GM12878 (cell line): ENCODE data around the gene VTI1A. TPM values are rescaled to one million over a fixed set of nuclear protein-coding genes. Genes with fewer than 3 reads are reported as not detected.

Experiments used
- ATAC-seq: fragments of 200-7000 bp; cut with Tn5 transposase; 3 replicates; pipeline ENCODE4 v1.9.1; 2020; ENCODE audit warnings: mild to moderate bottlenecking, moderate library complexity
- BruUV-seq: library from RNA; stranded (reverse); fragments of 400-500 nt; replicated peaks from 2 replicates; lab custom pipeline; 2021; lab: Mats Ljungman, UMichigan
- CTCF ChIA-PET: fragments of 300-600 bp; sonication (Branson Sonifier 250); formaldehyde crosslinking; extraction: SDS; loops from one replicate; lab custom pipeline; 2021; ENCODE audit warnings: inconsistent platforms; lab: Yijun Ruan, JAX
- POLR2A ChIA-PET: fragments of 350-600 bp; formaldehyde crosslinking; extraction: SDS; loops from one replicate; lab custom pipeline; 2021; ENCODE audit warnings: inconsistent platforms; lab: Charles Lee
- RAD21 ChIA-PET: fragments of 300-600 bp; sonication (Branson Sonifier 250); formaldehyde crosslinking; loops from one replicate; lab custom pipeline; 2023; ENCODE audit warnings: antibody characterized with exemption; ENCODE audit not compliant: unreplicated experiment; lab: Charles Lee
- SMC1A ChIA-PET: fragments of 300-600 bp; sonication (Branson Sonifier 250); formaldehyde crosslinking; loops from one replicate; lab custom pipeline; 2023; ENCODE audit not compliant: unreplicated experiment, uncharacterized antibody; lab: Charles Lee
- DNase-seq: peaks from one replicate; pipeline ENCODE4 v3.0.0-alpha.2; 2011; ENCODE audit warnings: low read depth, low spot score
- FAIRE-seq: peaks from 3 replicates; lab custom pipeline; 2011; peaks lifted over from hg19 to GRCh38; lab: Jason Lieb, UNC
- H2AFZ ChIP-seq: 2 replicates; pipeline ENCODE4 v1.6.0; 2011; ENCODE audit warnings: low read depth, low read length, control low read depth; ENCODE audit not compliant: control insufficient read depth
- H3K27ac ChIP-seq: 2 replicates; pipeline ENCODE4 v1.5.1; 2011; ENCODE audit warnings: control low read depth; ENCODE audit not compliant: control insufficient read depth, insufficient read depth
- H3K27me3 ChIP-seq, 2 experiments: replicated peaks in 1 of 2; 2 replicates each; pipeline versions ENCODE4 v1.6.0 to v1.6.1; 2011; ENCODE audit warnings: low read length in 1 of 2; ENCODE audit not compliant: control insufficient read depth in 2 of 2, insufficient read depth in 2 of 2
- H3K36me3 ChIP-seq, 2 experiments: 2 replicates each; pipeline ENCODE4 v1.5.1; 2011; ENCODE audit warnings: low read length in 1 of 2; ENCODE audit not compliant: control insufficient read depth in 2 of 2, insufficient read depth in 2 of 2
- H3K4me1 ChIP-seq: 2 replicates; pipeline ENCODE4 v1.6.1; 2011; ENCODE audit warnings: mild to moderate bottlenecking, low read length, moderate library complexity, mixed read lengths; ENCODE audit not compliant: control insufficient read depth, insufficient read depth
- H3K4me2 ChIP-seq: 2 replicates; pipeline ENCODE4 v1.6.0; 2011; ENCODE audit warnings: control low read depth; ENCODE audit not compliant: control insufficient read depth, insufficient read depth
- H3K4me3 ChIP-seq: fragments of 200-600 bp; sonication (generic); 2 replicates; pipeline ENCODE4 v1.5.1; 2016
- H3K79me2 ChIP-seq: 2 replicates; pipeline ENCODE4 v1.6.0; 2011; ENCODE audit warnings: low read length; ENCODE audit not compliant: control insufficient read depth, insufficient read depth
- H3K9ac ChIP-seq: 2 replicates; pipeline ENCODE4 v1.8.0; 2011; ENCODE audit warnings: low read length, control low read depth, mixed read lengths; ENCODE audit not compliant: control insufficient read depth, insufficient read depth
- H3K9me3 ChIP-seq: replicated peaks from 3 replicates; pipeline ENCODE4 v1.5.1; 2011; ENCODE audit warnings: mild to moderate bottlenecking, low read length; ENCODE audit not compliant: control insufficient read depth, insufficient read depth
- H4K20me1 ChIP-seq: 2 replicates; pipeline ENCODE4 v1.6.0; 2011; ENCODE audit not compliant: control insufficient read depth, insufficient read depth
- ASH2L ChIP-seq: fragments of 300-600, 200-600 bp; sonication (generic); IDR thresholded peaks from 2 replicates; pipeline ENCODE4 v1.6.1; 2017; ENCODE audit warnings: low read depth, mild to moderate bottlenecking, borderline replicate concordance
- CREM ChIP-seq: IDR thresholded peaks from 2 replicates; pipeline ENCODE4 v1.6.1; 2014; ENCODE audit warnings: antibody characterized with exemption, low read depth
- ETV6 ChIP-seq, 2 experiments: fragments of 450-650 bp in 1 of 2; IDR thresholded peaks in 1 of 2; conservative IDR thresholded peaks in 1 of 2; 2 replicates each; pipeline ENCODE4 v1.6.1; 2014; ENCODE audit warnings: antibody characterized with exemption in 1 of 2, borderline replicate concordance in 1 of 2, low read depth in 1 of 2, mild to moderate bottlenecking in 1 of 2, moderate library complexity in 1 of 2
- HDAC2 ChIP-seq: fragments of 200-600 bp; sonication (generic); IDR thresholded peaks from 2 replicates; pipeline ENCODE4 v1.6.1; 2017
- IKZF1 ChIP-seq: fragments of 450-650 bp; conservative IDR thresholded peaks from 2 replicates; pipeline ENCODE4 v1.6.1; 2017; ENCODE audit warnings: antibody characterized with exemption, mild to moderate bottlenecking
- IRF3 ChIP-seq: fragments of 450-650 bp; IDR thresholded peaks from 2 replicates; pipeline ENCODE4 v1.6.1; 2014; ENCODE audit warnings: mild to moderate bottlenecking
- KAT2A ChIP-seq: conservative IDR thresholded peaks from 2 replicates; pipeline ENCODE4 v1.6.1; 2011; ENCODE audit warnings: low read depth, low read length; ENCODE audit not compliant: control insufficient read depth
- MTA3 ChIP-seq: IDR thresholded peaks from 2 replicates; pipeline ENCODE4 v1.6.1; 2012; ENCODE audit warnings: low read length, inconsistent platforms, borderline replicate concordance
- NR2C2 ChIP-seq: IDR thresholded peaks from 2 replicates; pipeline ENCODE4 v1.6.1; 2011; ENCODE audit warnings: borderline replicate concordance, low read depth; ENCODE audit not compliant: control insufficient read depth, insufficient read length
- POLR2AphosphoS5 ChIP-seq: IDR thresholded peaks from 2 replicates; pipeline ENCODE4 v1.6.1; 2011; ENCODE audit warnings: mild to moderate bottlenecking, low read length, inconsistent platforms
- SMARCA5 ChIP-seq: fragments of 450-650 bp; IDR thresholded peaks from 2 replicates; pipeline ENCODE4 v1.6.1; 2017; ENCODE audit warnings: mild to moderate bottlenecking
- SRF ChIP-seq, 2 experiments: IDR thresholded peaks; 2 replicates each; pipeline ENCODE4 v1.6.1; 2011; ENCODE audit warnings: low read depth in 2 of 2, low read length in 2 of 2, mild to moderate bottlenecking in 1 of 2, moderate library complexity in 1 of 2
- STAT1 ChIP-seq: fragments of 450-650 bp; conservative IDR thresholded peaks from 2 replicates; pipeline ENCODE4 v1.6.1; 2014; ENCODE audit warnings: antibody characterized with exemption, mild to moderate bottlenecking
- TAF1 ChIP-seq: IDR thresholded peaks from 2 replicates; pipeline ENCODE4 v1.6.1; 2011; ENCODE audit warnings: mild to moderate bottlenecking, low read depth, low read length, borderline replicate concordance
- ZNF217 ChIP-seq: fragments of 450-650 bp; IDR thresholded peaks from 2 replicates; pipeline ENCODE4 v1.6.1; 2017; ENCODE audit warnings: antibody characterized with exemption, mild to moderate bottlenecking
- ZNF24 ChIP-seq: fragments of 450-650 bp; IDR thresholded peaks from 2 replicates; pipeline ENCODE4 v1.6.1; 2017; ENCODE audit warnings: antibody characterized with exemption, mild to moderate bottlenecking
- ZNF274 ChIP-seq: IDR thresholded peaks from one replicate; pipeline ENCODE4 v1.8.0; 2011; ENCODE audit not compliant: insufficient read length, insufficient read depth
- WGBS: methylation state at CpG from one replicate; pipeline ENCODE4 v1.1.6; 2016; ENCODE audit warnings: low lambda C conversion rate; ENCODE audit not compliant: insufficient replicate concordance, insufficient coverage; ENCODE audit errors: missing lambda C conversion rate; 5-methylcytosine and 5-hydroxymethylcytosine counted together
- in situ Hi-C: fragments of 300-500 bp; cut with MboI; formaldehyde crosslinking; loops from 9 replicates; pipeline ENCODE4 v1.14.3; 2018; ENCODE audit warnings: mixed read lengths
- intact Hi-C: fragments of 100-400 bp; cut with micrococcal nuclease; formaldehyde crosslinking; loops from one replicate; pipeline ENCODE4 v1.14.2; 2022; ENCODE audit not compliant: unreplicated experiment
- polyA plus RNA-seq, 11 experiments: library from polyadenylated mRNA; depleted of rRNA in 4 of 11; unstranded in 6 of 11; stranded (reverse) in 5 of 11; fragments of >200 nt; fragmentation: Nextera tagmentation in 4 of 11; fragmentation: Illumina TruSeq in 1 of 11; extraction: Ambion mirVana in 4 of 11; extraction: Trizol in 1 of 11; gene quantifications; 1 replicate in 1 of 11; 2 replicates in 10 of 11; pipeline versions ENCODE4 v1.2.1 to v1.2.3, GENCODE V29; 2011 to 2016; ENCODE audit warnings: inconsistent platforms in 2 of 11, missing spikeins in 2 of 11, low read depth in 1 of 11
- total RNA-seq, 4 experiments: library from RNA; depleted of rRNA in 3 of 4; stranded (reverse); fragments of >200 nt in 3 of 4; fragmentation: Illumina TruSeq in 1 of 4; extraction: Trizol in 1 of 4; gene quantifications; 2 replicates each; pipeline versions ENCODE4 v1.2.1 to v1.2.3, GENCODE V29; 2013 to 2021
- TF ChIP-seq, protein P1 (sequence below): IDR thresholded peaks from 2 replicates; pipeline ENCODE4 v1.6.1; 2012; ENCODE audit warnings: low read depth, low read length, improper control_type of control experiment

Gene VTI1A
- total and polyA plus RNA-seq, 10 of the 15 experiments (the other 5 are each of a cell fraction or from before 2014, with no cell fraction given): 12.4 to 43.2 (median 27.5) TPM

DNA sequence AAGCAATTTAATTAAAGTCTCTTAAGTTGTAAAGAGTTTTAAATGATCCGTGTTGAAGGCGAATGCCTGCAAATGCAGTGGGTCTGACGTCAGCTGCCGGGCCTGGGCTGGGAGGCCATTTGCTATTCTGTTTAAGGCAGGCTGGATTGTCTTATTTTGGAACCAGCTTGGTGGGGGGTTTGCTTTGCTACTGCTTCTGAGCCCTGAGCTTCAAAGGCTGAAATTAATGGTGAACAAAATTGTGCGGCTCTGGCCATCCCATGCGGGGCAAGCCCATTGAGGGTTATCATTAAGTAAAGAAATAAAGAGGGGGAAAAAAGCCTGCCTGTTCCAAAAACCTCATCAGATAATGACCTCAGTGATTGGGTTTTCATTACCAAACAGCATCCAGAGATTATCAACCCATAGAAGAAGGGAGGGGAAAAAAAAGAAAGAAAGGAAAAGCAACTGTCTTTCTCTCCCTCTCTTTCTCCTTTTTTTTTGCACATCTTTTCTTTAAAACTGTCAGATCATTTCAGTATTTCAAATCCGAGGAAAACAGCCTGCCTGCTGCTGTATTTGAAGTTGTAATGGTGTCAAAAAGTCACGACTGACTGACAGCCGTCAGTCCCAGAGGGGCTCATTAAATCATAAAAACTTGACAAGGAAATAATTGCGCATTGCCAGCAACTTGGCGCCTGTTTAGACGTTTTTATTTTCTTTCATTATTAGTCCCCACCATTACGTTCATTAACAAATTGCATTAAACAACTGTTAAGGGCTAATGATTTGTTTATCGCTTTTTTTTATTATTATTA lies 371.2 kb downstream of the VTI1A start:
- in situ Hi-C loops (no loop called here), intact Hi-C loops (no loop called here)
- no peak overlapping the region for H3K9ac ChIP-seq
- ChIA-PET SMC1A (no interaction called here), POLR2A (no interaction called here), RAD21 (no interaction called here), CTCF (interaction anchor here (0.7 kb wide), 1 partner anchor 330 kb away, joined by 3 read pairs; no protein-coding TSS in a partner anchor)
- H2AFZ ChIP-seq: no peak overlapping the region
- 95% methylated on average over 14 of the region's 14 CpGs for WGBS
- H3K4me3 ChIP-seq: no peak overlapping the region
- no peaks in the 10 kb centered on the region for H3K27me3 ChIP-seq
- no peaks in the 10 kb centered on the region for H3K36me3 ChIP-seq
- BruUV-seq: TSS peak; percentile 31
- ATAC-seq (no peak), DNase-seq (no peak), FAIRE-seq (no peak)
- H3K79me2 ChIP-seq: no peaks in the 10 kb centered on the region
- no peak for TF ChIP-seq MTA3
- TF ChIP-seq STAT1: no peak
- TF ChIP-seq ASH2L: no peak
- no peak for TF ChIP-seq SMARCA5
- no peak for TF ChIP-seq NR2C2
- TF ChIP-seq IKZF1: no peak
- TF ChIP-seq ZNF217: no peak
- no peak for TF ChIP-seq HDAC2
- TF ChIP-seq ZNF24: no peak
- TF ChIP-seq ZNF274: no peak
- TF ChIP-seq CREM: no peak
- TF ChIP-seq SRF (IDR thresholded peaks at IDR 0.05; ENCODE audit: low read depth in 2 of 2, low read length in 2 of 2): no peak
- TF ChIP-seq, protein P1, sequence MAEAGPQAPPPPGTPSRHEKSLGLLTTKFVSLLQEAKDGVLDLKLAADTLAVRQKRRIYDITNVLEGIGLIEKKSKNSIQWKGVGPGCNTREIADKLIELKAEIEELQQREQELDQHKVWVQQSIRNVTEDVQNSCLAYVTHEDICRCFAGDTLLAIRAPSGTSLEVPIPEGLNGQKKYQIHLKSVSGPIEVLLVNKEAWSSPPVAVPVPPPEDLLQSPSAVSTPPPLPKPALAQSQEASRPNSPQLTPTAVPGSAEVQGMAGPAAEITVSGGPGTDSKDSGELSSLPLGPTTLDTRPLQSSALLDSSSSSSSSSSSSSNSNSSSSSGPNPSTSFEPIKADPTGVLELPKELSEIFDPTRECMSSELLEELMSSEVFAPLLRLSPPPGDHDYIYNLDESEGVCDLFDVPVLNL: no peak
- TF ChIP-seq POLR2AphosphoS5: no peak
- no peak for TF ChIP-seq TAF1
- no peak for TF ChIP-seq KAT2A
- no peak for TF ChIP-seq IRF3
- no peak for TF ChIP-seq ETV6 (conservative IDR thresholded peaks at IDR 0.05 in 1 of 2, IDR thresholded peaks at IDR 0.05 in 1 of 2; ENCODE audit: borderline replicate concordance in 1 of 2, low read depth in 1 of 2)
- H3K9me3 ChIP-seq: no peaks in the 10 kb centered on the region
- H3K4me2 ChIP-seq: no peak overlapping the region
- H4K20me1 ChIP-seq: no peaks in the 10 kb centered on the region
- no peak overlapping the region for H3K27ac ChIP-seq
- no peaks in the 10 kb centered on the region for H3K4me1 ChIP-seq
